Suprapubic skin (tissue), 4 donors: ENCODE data around the gene GGTLC3.
"Not testable (repeated sequence)": the region's sequence is repeated elsewhere in the genome, so short reads cannot be mapped to it uniquely, and the experiment has no call there.

Source experiments
- CTCF ChIP-seq, 2 donors: fragments of 200-600 bp in 1 of 2; fragments of 450-650 bp in 1 of 2; sonication (generic) in 1 of 2; IDR thresholded peaks; one replicate each; pipeline ENCODE4 v1.5.1; 2016 to 2019; ENCODE audit warnings: antibody characterized with exemption in 2 of 2, mild to moderate bottlenecking in 1 of 2, moderate library complexity in 1 of 2
- EP300 ChIP-seq: sonication (generic); formaldehyde crosslinking; IDR thresholded peaks from one replicate; pipeline ENCODE4 v1.6.1; 2017; ENCODE audit warnings: antibody characterized with exemption
- POLR2A ChIP-seq, 2 donors: fragments of 450-650 bp; IDR thresholded peaks; one replicate each; pipeline ENCODE4 v1.6.1; 2017; ENCODE audit warnings: antibody characterized with exemption in 2 of 2, mild to moderate bottlenecking in 2 of 2, moderate library complexity in 2 of 2
- POLR2AphosphoS5 ChIP-seq, 3 donors: sonication (generic); formaldehyde crosslinking; IDR thresholded peaks; one replicate each; pipeline ENCODE4 v1.6.1; 2017; ENCODE audit warnings: antibody characterized with exemption in 3 of 3

GRCh38 chr22:18518061-18518460, at the start of gene GGTLC3:
- not testable (repeated sequence) for TF ChIP-seq CTCF (IDR thresholded peaks at IDR 0.05); EP300; POLR2A (IDR thresholded peaks at IDR 0.05); POLR2AphosphoS5 (IDR thresholded peaks at IDR 0.05)
